ENCODE data around the gene MAML3.

Gene MAML3

GRCh38 chr4:139840773-139841172 is 313.2 kb downstream of the MAML3 start:
- no peak for DNase-seq (ENCODE audit: low read depth)

GRCh38 chr4:139839403-139840031 is 314.5 kb downstream of the MAML3 start:
- DNase-seq (ENCODE audit: low read depth), result no peak

GRCh38 chr4:139838811-139839210 is 315.2 kb downstream of the MAML3 start:
- DNase-seq (ENCODE audit: low read depth), result no peak

GRCh38 chr4:139834981-139835391 is 319.0 kb downstream of the MAML3 start:
- DNase-seq (ENCODE audit: low read depth), result no peak

- no peak for DNase-seq (ENCODE audit: low read depth)
These were observed 319.7 kb downstream of the MAML3 start for GRCh38 chr4:139834226-139834662.

- DNase-seq (ENCODE audit: low read depth), result no peak
These were observed 320.7 kb downstream of the MAML3 start for GRCh38 chr4:139833151-139833910.

- DNase-seq (ENCODE audit: low read depth), result no peak
These were observed 324.9 kb downstream of the MAML3 start for GRCh38 chr4:139828966-139829664.

GRCh38 chr4:139826426-139826825 is 327.6 kb downstream of the MAML3 start:
- DNase-seq (ENCODE audit: low read depth), result no peak

GRCh38 chr4:139825523-139826014 is 328.4 kb downstream of the MAML3 start:
- DNase-seq (ENCODE audit: low read depth), result no peak

GRCh38 chr4:139824882-139825522 is 329.0 kb downstream of the MAML3 start:
- DNase-seq (ENCODE audit: low read depth), result no peak

- DNase-seq (ENCODE audit: low read depth), result no peak
These were observed 330.2 kb downstream of the MAML3 start for GRCh38 chr4:139823746-139824145.

GRCh38 chr4:139823345-139823744 is 330.6 kb downstream of the MAML3 start:
- no peak for DNase-seq (ENCODE audit: low read depth)

GRCh38 chr4:139822391-139822790 is 331.6 kb downstream of the MAML3 start:
- DNase-seq (ENCODE audit: low read depth), result no peak

- DNase-seq (ENCODE audit: low read depth), result no peak
These were observed 334.9 kb downstream of the MAML3 start for GRCh38 chr4:139819082-139819481.

GRCh38 chr4:139817657-139818452 is 336.1 kb downstream of the MAML3 start:
- no peak for DNase-seq (ENCODE audit: low read depth)

- DNase-seq (ENCODE audit: low read depth), result no peak
These were observed 337.1 kb downstream of the MAML3 start for GRCh38 chr4:139816856-139817255.

GRCh38 chr4:139815778-139816601 is 338.0 kb downstream of the MAML3 start:
- no peak for DNase-seq (ENCODE audit: low read depth)

GRCh38 chr4:139814323-139815015 is 339.5 kb downstream of the MAML3 start:
- DNase-seq (ENCODE audit: low read depth), result no peak

- DNase-seq (ENCODE audit: low read depth), result no peak
These were observed 340.1 kb downstream of the MAML3 start for GRCh38 chr4:139813881-139814280.

GRCh38 chr4:139810710-139811109 is 343.3 kb downstream of the MAML3 start:
- DNase-seq (ENCODE audit: low read depth), result no peak

Measured in HS-27A (cell line).